HUES64 (cell line): ENCODE results near the gene TSPAN12. TPM values are rescaled to one million over a fixed set of nuclear protein-coding genes. Genes with fewer than 3 reads are reported as not detected.
"Not testable (repeated sequence)": the region's sequence is repeated elsewhere in the genome, so short reads cannot be mapped to it uniquely, and the experiment has no call there.

ENCODE experiments used
- H3K27ac ChIP-seq: 2 replicates; pipeline ENCODE4 v1.7.0; 2013; ENCODE audit warnings: low read depth, low read length, inconsistent platforms
- H3K27me3 ChIP-seq: 2 replicates; pipeline ENCODE4 v1.6.1; 2013; ENCODE audit warnings: mild to moderate bottlenecking, low read length; ENCODE audit not compliant: insufficient read depth
- H3K36me3 ChIP-seq: 2 replicates; pipeline ENCODE4 v1.6.1; 2013; ENCODE audit warnings: mild to moderate bottlenecking, low read length; ENCODE audit not compliant: insufficient read depth
- H3K4me1 ChIP-seq: 2 replicates; pipeline ENCODE4 v1.6.1; 2013; ENCODE audit warnings: mild to moderate bottlenecking, low read length, moderate library complexity; ENCODE audit not compliant: insufficient read depth
- H3K4me3 ChIP-seq: 2 replicates; pipeline ENCODE4 v1.5.1; 2013; ENCODE audit warnings: mild to moderate bottlenecking, low read length, moderate library complexity
- H3K9ac ChIP-seq: 2 replicates; pipeline ENCODE4 v1.6.1; 2013; ENCODE audit warnings: mild to moderate bottlenecking, low read depth, low read length
- H3K9me3 ChIP-seq: 2 replicates; pipeline ENCODE4 v1.6.1; 2013; ENCODE audit warnings: low read depth, low read length; ENCODE audit not compliant: insufficient read depth
- WGBS: fragments of 150-250, 120-280 bp; methylation state at CpG from one replicate; pipeline ENCODE4 v1.1.7; 2013; ENCODE audit warnings: missing lambda C conversion rate; 5-methylcytosine and 5-hydroxymethylcytosine counted together
- polyA plus RNA-seq, 2 experiments: library from polyadenylated mRNA; stranded (reverse); fragments of 50-300 nt; gene quantifications; one replicate each; pipeline ENCODE4 v1.2.3, GENCODE V29; 2013

Gene TSPAN12
- 14.0 TPM for polyA plus RNA-seq (2013, experiment 1 of 2)
- 13.9 TPM for polyA plus RNA-seq (2013, experiment 2 of 2)

GRCh38 chr7:120857588-120858573 is at the start of gene TSPAN12:
TSPAN12 (minus strand) TSS chr7:120858144; CDS start chr7:120856763, 1,381 bp downstream.
- H3K27ac ChIP-seq: peak within 1 kb of the TSS; percentile 88
- H3K27me3 ChIP-seq: 0 out of 2 replicates have a peak, but pooled peaks cover 4% of the 10 kb centered on the region
- no peaks in the 10 kb centered on the region for H3K36me3 ChIP-seq
- H3K4me1 ChIP-seq: peaks cover 11% of the 10 kb centered on the region
- peak within 1 kb of the TSS; percentile 89 for H3K9ac ChIP-seq
- H3K9me3 ChIP-seq: no peaks in the 10 kb centered on the region
- peak within 1 kb of the TSS; percentile 69 for H3K4me3 ChIP-seq
- WGBS: 1% methylated on average over 71 of the region's 71 CpGs

- no peaks in the 10 kb centered on the region for H3K27me3 ChIP-seq
- peaks cover 40% of the 10 kb centered on the region for H3K9me3 ChIP-seq
- no peak overlapping the region for H3K9ac ChIP-seq
- 94% methylated on average over 4 of the region's 4 CpGs for WGBS
- no peaks in the 10 kb centered on the region for H3K4me1 ChIP-seq
- no peaks in the 10 kb centered on the region for H3K36me3 ChIP-seq
- H3K4me3 ChIP-seq: no peak overlapping the region
- H3K27ac ChIP-seq: no peak overlapping the region
These were observed 41.0 kb upstream of the TSPAN12 start for GRCh38 chr7:120898715-120899499.

- not testable (repeated sequence) for H3K27me3 ChIP-seq, H3K36me3 ChIP-seq, H3K4me3 ChIP-seq, H3K9ac ChIP-seq, H3K4me1 ChIP-seq, H3K27ac ChIP-seq
- whole genome bisulfite sequencing: 91% methylated on average over 3 of the region's 3 CpGs
- H3K9me3 ChIP-seq: peaks cover 58% of the 10 kb centered on the region
These were observed 37.3 kb upstream of the TSPAN12 start for GRCh38 chr7:120895253-120895652.

- H3K9me3 ChIP-seq, H3K9ac ChIP-seq, H3K27me3 ChIP-seq, H3K4me1 ChIP-seq, H3K4me3 ChIP-seq, H3K36me3 ChIP-seq, H3K27ac ChIP-seq: not testable (repeated sequence)
- WGBS: 90% methylated on average over 3 of the region's 4 CpGs
These were observed 27.7 kb upstream of the TSPAN12 start for GRCh38 chr7:120885602-120886001.

GRCh38 chr7:120877701-120878100 is 19.8 kb upstream of the TSPAN12 start:
- WGBS: 95% methylated on average over 4 of the region's 4 CpGs

DNA sequence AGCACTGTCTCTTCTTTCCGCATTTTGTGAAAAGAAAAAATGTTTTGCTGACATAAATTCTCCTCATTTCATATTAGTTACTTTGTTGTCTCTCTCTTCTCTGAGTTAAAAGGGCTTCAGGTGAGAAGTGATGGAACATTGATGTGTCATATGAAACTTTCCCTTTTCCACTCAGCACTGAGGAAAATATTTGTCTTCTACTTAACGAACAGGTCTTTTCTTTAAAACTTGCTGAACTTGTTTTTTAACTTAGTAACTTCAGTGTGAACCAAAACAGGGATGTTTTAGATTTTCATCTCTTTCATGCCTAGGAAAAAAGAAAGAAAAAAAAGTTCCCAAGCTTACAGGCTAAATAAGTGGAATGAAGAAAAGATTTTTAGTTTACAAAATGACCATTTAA is 19.0 kb upstream of the TSPAN12 start:
- H3K9ac ChIP-seq: no peak overlapping the region
- H3K4me3 ChIP-seq: no peak overlapping the region
- no peak overlapping the region for H3K27ac ChIP-seq
- peaks cover 14% of the 10 kb centered on the region; the same call in 1 of the 2 replicates for H3K4me1 ChIP-seq
- no peaks in the 10 kb centered on the region for H3K27me3 ChIP-seq
- no peaks in the 10 kb centered on the region for H3K36me3 ChIP-seq
- WGBS: no CpG with 5 or more reads among the region's 2 CpGs
- H3K9me3 ChIP-seq: no peaks in the 10 kb centered on the region

More at GRCh38 chr7:120877701-120878100, 19.8 kb upstream of the TSPAN12 start:
- no peaks in the 10 kb centered on the region for H3K36me3 ChIP-seq
- H3K27ac ChIP-seq: no peak overlapping the region
- no peak overlapping the region for H3K9ac ChIP-seq
- H3K27me3 ChIP-seq: no peaks in the 10 kb centered on the region
- H3K4me3 ChIP-seq: no peak overlapping the region
- no peaks in the 10 kb centered on the region for H3K9me3 ChIP-seq
- H3K4me1 ChIP-seq: peaks cover 12% of the 10 kb centered on the region; the same call in 1 of the 2 replicates

- Histone ChIP-seq H3K36me3 (no peaks in the 10 kb centered on the region), H3K27ac (no peak overlapping the region), H3K9me3 (no peaks in the 10 kb centered on the region), H3K4me3 (no peak overlapping the region), H3K4me1 (peaks cover 14% of the 10 kb centered on the region; the same call in 1 of the 2 replicates), H3K9ac (no peak overlapping the region), H3K27me3 (no peaks in the 10 kb centered on the region)
- WGBS: 89% methylated on average over 2 of the region's 3 CpGs
These were observed 16.8 kb upstream of the TSPAN12 start for GRCh38 chr7:120874722-120875121.

GRCh38 chr7:120874016-120874415 is 16.1 kb upstream of the TSPAN12 start:
- H3K36me3 ChIP-seq: no peaks in the 10 kb centered on the region
- 95% methylated on average over 1 of the region's 1 CpG for WGBS
- H3K9me3 ChIP-seq: no peaks in the 10 kb centered on the region
- H3K27me3 ChIP-seq: no peaks in the 10 kb centered on the region
- H3K27ac ChIP-seq: no peak overlapping the region
- no peak overlapping the region for H3K9ac ChIP-seq
- H3K4me3 ChIP-seq: no peak overlapping the region
- peaks cover 14% of the 10 kb centered on the region; the same call in 1 of the 2 replicates for H3K4me1 ChIP-seq

DNA sequence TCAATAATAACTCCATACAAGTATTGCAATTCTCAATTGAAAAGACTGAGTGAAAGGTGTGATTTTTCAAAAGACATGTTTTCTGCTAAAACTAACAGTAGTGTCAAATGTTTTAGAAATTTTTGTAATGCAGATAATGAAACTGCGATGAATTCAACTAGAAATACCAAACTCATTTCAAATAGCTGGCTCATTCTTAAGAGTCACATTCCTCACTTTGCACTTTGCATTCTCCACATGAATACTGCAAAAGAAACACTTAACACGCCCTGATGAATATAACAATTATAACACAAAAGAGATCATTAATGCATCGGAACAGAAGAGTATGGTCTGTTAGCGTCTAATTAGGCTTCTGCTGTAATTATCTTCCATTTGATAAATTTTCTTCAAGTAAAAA is 15.5 kb upstream of the TSPAN12 start:
- Histone ChIP-seq H3K9ac (no peak overlapping the region), H3K9me3 (no peaks in the 10 kb centered on the region), H3K36me3 (no peaks in the 10 kb centered on the region), H3K4me1 (peaks cover 14% of the 10 kb centered on the region; the same call in 1 of the 2 replicates), H3K27ac (no peak overlapping the region), H3K27me3 (no peaks in the 10 kb centered on the region), H3K4me3 (no peak overlapping the region)
- 79% methylated on average over 4 of the region's 4 CpGs for WGBS

- Histone ChIP-seq H3K27me3 (no peaks in the 10 kb centered on the region), H3K27ac (no peak overlapping the region), H3K36me3 (no peaks in the 10 kb centered on the region), H3K4me1 (peaks cover 21% of the 10 kb centered on the region; the same call in 1 of the 2 replicates), H3K4me3 (no peak overlapping the region), H3K9ac (no peak overlapping the region), H3K9me3 (no peaks in the 10 kb centered on the region)
- 93% methylated on average over 2 of the region's 2 CpGs for WGBS
These were observed 11.8 kb upstream of the TSPAN12 start for GRCh38 chr7:120869700-120870099.

DNA sequence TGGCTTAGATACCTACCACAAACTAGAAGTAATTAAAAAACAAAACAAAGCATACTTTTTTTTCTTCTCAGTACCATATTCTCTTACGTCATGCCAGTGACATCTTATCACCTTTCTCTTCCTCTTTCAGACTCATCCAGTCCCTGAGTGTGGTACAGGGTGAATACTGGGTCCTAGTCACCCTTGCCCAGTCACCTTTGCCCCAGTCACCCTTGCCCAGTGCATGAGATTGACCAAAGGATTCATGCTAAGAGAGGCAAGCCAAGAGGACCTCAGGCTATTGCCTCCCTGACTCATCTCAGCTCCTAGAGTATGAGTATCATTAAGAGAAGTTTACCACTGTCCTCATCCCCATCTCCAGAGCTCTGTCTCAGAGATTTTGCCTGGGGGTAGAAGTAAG is 10.0 kb upstream of the TSPAN12 start:
- no peaks in the 10 kb centered on the region for H3K27me3 ChIP-seq
- H3K4me3 ChIP-seq: no peak overlapping the region
- 89% methylated on average over 1 of the region's 1 CpG for WGBS
- no peaks in the 10 kb centered on the region for H3K9me3 ChIP-seq
- H3K9ac ChIP-seq: no peak overlapping the region
- peaks cover 16% of the 10 kb centered on the region; the same call in 1 of the 2 replicates for H3K4me1 ChIP-seq
- H3K36me3 ChIP-seq: no peaks in the 10 kb centered on the region
- H3K27ac ChIP-seq: no peak overlapping the region
